ENCODE data around the gene SLC15A5. TPM values are rescaled to one million over a fixed set of nuclear protein-coding genes. Genes with fewer than 3 reads are reported as not detected.

The SLC15A5 gene, protein sequence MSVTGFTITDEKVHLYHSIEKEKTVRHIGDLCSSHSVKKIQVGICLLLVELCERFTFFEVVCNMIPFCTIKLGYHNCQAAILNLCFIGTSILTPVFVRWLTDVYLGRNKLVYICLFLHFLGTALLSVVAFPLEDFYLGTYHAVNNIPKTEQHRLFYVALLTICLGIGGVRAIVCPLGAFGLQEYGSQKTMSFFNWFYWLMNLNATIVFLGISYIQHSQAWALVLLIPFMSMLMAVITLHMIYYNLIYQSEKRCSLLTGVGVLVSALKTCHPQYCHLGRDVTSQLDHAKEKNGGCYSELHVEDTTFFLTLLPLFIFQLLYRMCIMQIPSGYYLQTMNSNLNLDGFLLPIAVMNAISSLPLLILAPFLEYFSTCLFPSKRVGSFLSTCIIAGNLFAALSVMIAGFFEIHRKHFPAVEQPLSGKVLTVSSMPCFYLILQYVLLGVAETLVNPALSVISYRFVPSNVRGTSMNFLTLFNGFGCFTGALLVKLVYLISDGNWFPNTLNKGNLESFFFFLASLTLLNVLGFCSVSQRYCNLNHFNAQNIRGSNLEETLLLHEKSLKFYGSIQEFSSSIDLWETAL
- not detected for polyA plus RNA-seq

GRCh38 chr12:16277585-16277984, at the start of gene SLC15A5:
SLC15A5 (minus strand) TSS chr12:16277685; CDS start chr12:16277685, 0 bp downstream.
- H3K36me3 Mint-ChIP-seq = no peaks in the 10 kb centered on the region
- H3K9me3 Mint-ChIP-seq = peaks cover 4 to 19% (median 10%) of the 10 kb centered on the region in 6 donors
- no peak for DNase-seq
- H3K27me3 Mint-ChIP-seq (ENCODE audit: low read depth in 3 of 3) = no peaks in the 10 kb centered on the region
- H3K4me3 Mint-ChIP-seq = no peak within 1 kb of the TSS
- H3K4me1 Mint-ChIP-seq = no peaks in the 10 kb centered on the region
- no peak within 1 kb of the TSS for H3K27ac Mint-ChIP-seq

DNA sequence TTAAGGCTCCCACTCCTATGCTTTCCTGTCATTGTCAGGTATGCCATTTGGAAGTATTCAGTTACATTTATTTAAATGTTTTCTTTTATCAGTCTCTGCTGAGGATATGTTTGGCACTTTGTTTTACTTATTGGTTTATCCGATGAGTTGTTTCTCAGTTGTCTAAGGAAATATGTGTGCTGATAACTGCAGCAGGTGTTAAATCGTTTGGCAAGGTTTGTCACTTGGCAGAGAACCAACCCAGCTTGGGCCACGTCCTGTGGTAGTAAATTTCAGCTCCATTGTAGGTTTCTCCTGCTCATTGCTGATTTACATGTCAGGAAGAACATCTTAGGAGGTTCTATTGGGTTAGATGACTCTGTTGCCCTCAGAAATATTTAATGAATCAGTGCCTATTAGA, 47.9 kb upstream of the SLC15A5 start:
- H3K27me3 Mint-ChIP-seq (ENCODE audit: low read depth in 3 of 3) = peaks cover 0 to 4% (median 0%) of the 10 kb centered on the region in 3 donors
- H3K36me3 Mint-ChIP-seq = no peaks in the 10 kb centered on the region
- no peak overlapping the region for H3K27ac Mint-ChIP-seq
- H3K4me1 Mint-ChIP-seq = no peaks in the 10 kb centered on the region
- H3K4me3 Mint-ChIP-seq = no peak overlapping the region
- H3K9me3 Mint-ChIP-seq = peaks cover 6 to 50% (median 14%) of the 10 kb centered on the region in 6 donors
- DNase-seq = no peak

GRCh38 chr12:16324772-16325171, 47.3 kb upstream of the SLC15A5 start:
- DNase-seq = no peak
- Mint-ChIP-seq H3K36me3 (no peaks in the 10 kb centered on the region), H3K4me1 (no peaks in the 10 kb centered on the region), H3K27me3 (ENCODE audit: low read depth in 3 of 3) (peaks cover 0 to 4% (median 0%) of the 10 kb centered on the region in 3 donors), H3K9me3 (peaks cover 6 to 53% (median 14%) of the 10 kb centered on the region in 6 donors), H3K27ac (no peak overlapping the region), H3K4me3 (no peak overlapping the region)

DNA sequence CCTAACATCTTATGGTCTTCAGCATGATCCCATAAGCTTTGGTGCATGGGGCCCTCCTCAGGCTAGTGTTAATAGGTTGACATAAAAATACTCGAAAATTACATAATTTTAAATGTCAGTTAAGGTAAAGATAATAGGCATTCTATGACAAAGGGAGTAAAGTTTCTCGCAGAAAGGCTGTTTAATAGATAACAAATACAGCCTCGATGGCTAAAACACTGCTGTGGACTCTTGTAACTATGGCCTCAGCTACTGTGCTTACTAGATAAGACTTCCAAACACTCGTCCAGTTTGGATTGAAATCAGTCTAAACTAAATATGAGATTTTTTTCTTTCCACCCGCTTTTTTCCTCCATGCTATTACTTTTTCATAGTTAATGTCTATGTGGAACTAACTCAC, 46.8 kb upstream of the SLC15A5 start:
- no peaks in the 10 kb centered on the region for H3K36me3 Mint-ChIP-seq
- peaks cover 0 to 4% (median 0%) of the 10 kb centered on the region in 3 donors for H3K27me3 Mint-ChIP-seq (ENCODE audit: low read depth in 3 of 3)
- no peak overlapping the region for H3K27ac Mint-ChIP-seq
- H3K9me3 Mint-ChIP-seq = peaks cover 6 to 54% (median 14%) of the 10 kb centered on the region in 6 donors
- H3K4me3 Mint-ChIP-seq = no peak overlapping the region
- no peaks in the 10 kb centered on the region for H3K4me1 Mint-ChIP-seq
- no peak for DNase-seq

- H3K9me3 Mint-ChIP-seq = peaks cover 6 to 52% (median 14%) of the 10 kb centered on the region in 6 donors
- H3K27me3 Mint-ChIP-seq (ENCODE audit: low read depth in 3 of 3) = peaks cover 0 to 4% (median 0%) of the 10 kb centered on the region in 3 donors
- no peaks in the 10 kb centered on the region for H3K36me3 Mint-ChIP-seq
- no peak for DNase-seq
- no peak overlapping the region for H3K27ac Mint-ChIP-seq
- no peak overlapping the region for H3K4me3 Mint-ChIP-seq
- no peaks in the 10 kb centered on the region for H3K4me1 Mint-ChIP-seq
These were observed 46.2 kb upstream of the SLC15A5 start for GRCh38 chr12:16323638-16324037.

GRCh38 chr12:16323010-16323409, 45.5 kb upstream of the SLC15A5 start:
- no peaks in the 10 kb centered on the region for H3K4me1 Mint-ChIP-seq
- H3K27ac Mint-ChIP-seq = no peak overlapping the region
- H3K27me3 Mint-ChIP-seq (ENCODE audit: low read depth in 3 of 3) = peaks cover 0 to 4% (median 0%) of the 10 kb centered on the region in 3 donors
- H3K4me3 Mint-ChIP-seq = no peak overlapping the region
- H3K36me3 Mint-ChIP-seq = no peaks in the 10 kb centered on the region
- no peak for DNase-seq
- peaks cover 4 to 46% (median 14%) of the 10 kb centered on the region in 6 donors for H3K9me3 Mint-ChIP-seq

DNA sequence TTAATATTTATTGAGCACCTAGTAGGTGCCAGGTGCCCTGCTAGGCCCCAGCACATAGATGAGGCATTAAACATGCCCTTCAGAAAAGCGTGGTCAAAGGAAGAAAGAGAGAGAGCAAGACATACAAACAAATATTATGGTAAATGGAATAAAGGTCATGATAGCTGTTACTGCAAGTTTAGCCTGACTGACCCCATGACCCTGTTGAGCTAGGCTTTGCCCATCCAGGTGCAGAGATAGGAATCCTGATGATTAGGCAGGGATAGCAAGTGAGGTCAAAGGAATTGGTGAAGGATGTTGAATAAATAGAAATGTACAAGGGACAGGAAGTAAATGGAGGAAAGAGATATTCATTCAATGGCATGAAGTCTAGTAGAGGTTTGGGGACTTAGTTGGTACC, 33.4 kb upstream of the SLC15A5 start:
- DNase-seq = no peak
- H3K27me3 Mint-ChIP-seq (ENCODE audit: low read depth in 3 of 3) = peaks cover 0 to 3% (median 0%) of the 10 kb centered on the region in 3 donors
- H3K27ac Mint-ChIP-seq = no peak overlapping the region
- no peaks in the 10 kb centered on the region for H3K36me3 Mint-ChIP-seq
- no peaks in the 10 kb centered on the region for H3K4me1 Mint-ChIP-seq
- no peak overlapping the region for H3K4me3 Mint-ChIP-seq
- H3K9me3 Mint-ChIP-seq = peaks cover 7 to 51% (median 16%) of the 10 kb centered on the region in 6 donors

DNA sequence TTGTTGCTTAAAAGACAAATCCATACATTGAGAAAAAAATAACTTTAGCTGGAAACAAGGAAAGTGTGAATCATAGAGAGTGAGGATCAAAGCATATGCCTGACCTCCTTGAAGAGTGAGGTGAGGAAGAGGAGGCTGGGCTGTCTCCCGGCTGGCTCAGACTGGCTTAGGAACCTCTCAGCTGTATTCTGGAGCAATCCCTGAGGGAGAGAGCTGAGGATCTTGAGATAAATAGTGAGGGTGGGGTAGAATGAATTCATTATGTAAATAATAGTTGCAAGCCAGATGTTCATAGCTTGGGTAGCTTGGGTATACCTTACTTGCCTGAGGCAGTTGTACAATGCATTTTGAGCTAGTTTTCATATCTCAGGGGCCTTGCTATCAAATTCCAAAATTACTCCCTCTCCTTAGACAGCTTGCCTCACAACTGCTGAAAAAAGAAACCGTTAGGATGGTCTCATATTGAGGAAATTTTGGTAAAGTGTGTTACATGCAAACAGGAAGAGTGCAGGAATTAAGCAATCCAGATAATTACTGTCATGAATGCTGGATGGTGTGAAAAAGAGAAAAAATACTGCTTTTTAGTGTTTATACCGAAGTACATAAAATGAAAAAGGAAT, 30.5 kb upstream of the SLC15A5 start:
- Mint-ChIP-seq H3K4me3 (no peak overlapping the region), H3K4me1 (no peaks in the 10 kb centered on the region), H3K36me3 (no peaks in the 10 kb centered on the region), H3K27me3 (ENCODE audit: low read depth in 3 of 3) (peaks cover 0 to 2% (median 1%) of the 10 kb centered on the region in 3 donors), H3K27ac (no peak overlapping the region), H3K9me3 (peaks cover 7 to 32% (median 20%) of the 10 kb centered on the region in 6 donors)
- DNase-seq = no peak

DNA sequence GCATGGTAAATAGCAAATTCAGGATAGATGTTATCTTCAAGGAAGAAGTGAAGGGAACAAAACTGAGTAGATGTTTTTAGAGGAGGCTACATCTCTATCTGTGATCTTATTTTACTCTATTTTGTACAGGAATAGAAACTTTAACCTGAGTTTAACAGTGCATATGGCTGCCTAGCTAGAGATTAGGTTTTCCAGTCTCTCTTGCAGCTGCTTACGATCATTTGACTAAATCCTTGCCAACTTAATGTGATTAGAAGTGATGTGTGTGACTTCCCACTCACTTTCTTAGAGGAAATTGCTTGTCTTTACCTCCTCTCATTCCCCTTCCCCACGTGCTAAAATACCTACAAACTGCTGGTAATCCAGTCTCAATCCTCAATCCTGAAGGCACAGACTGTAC, 26.5 kb upstream of the SLC15A5 start:
- no peaks in the 10 kb centered on the region for H3K36me3 Mint-ChIP-seq
- peaks cover 0 to 2% (median 1%) of the 10 kb centered on the region in 3 donors for H3K27me3 Mint-ChIP-seq (ENCODE audit: low read depth in 3 of 3)
- H3K4me1 Mint-ChIP-seq = no peaks in the 10 kb centered on the region
- peaks cover 0 to 24% (median 8%) of the 10 kb centered on the region in 6 donors for H3K9me3 Mint-ChIP-seq
- H3K4me3 Mint-ChIP-seq = no peak overlapping the region
- no peak overlapping the region for H3K27ac Mint-ChIP-seq
- no peak for DNase-seq

- DNase-seq = no peak
- Mint-ChIP-seq H3K27ac (no peak overlapping the region), H3K4me1 (no peaks in the 10 kb centered on the region), H3K4me3 (no peak overlapping the region), H3K9me3 (peaks cover 3 to 24% (median 10%) of the 10 kb centered on the region in 6 donors), H3K36me3 (no peaks in the 10 kb centered on the region), H3K27me3 (ENCODE audit: low read depth in 3 of 3) (peaks cover 0 to 2% (median 0%) of the 10 kb centered on the region in 3 donors)
These were observed 23.3 kb upstream of the SLC15A5 start for GRCh38 chr12:16300736-16301135.

GRCh38 chr12:16300122-16300521, 22.6 kb upstream of the SLC15A5 start:
- no peaks in the 10 kb centered on the region for H3K36me3 Mint-ChIP-seq

GRCh38 chr12:16299403-16299802, 21.9 kb upstream of the SLC15A5 start:
- no peak overlapping the region for H3K27ac Mint-ChIP-seq
- no peak overlapping the region for H3K4me3 Mint-ChIP-seq
- H3K4me1 Mint-ChIP-seq = no peaks in the 10 kb centered on the region
- DNase-seq = no peak
- peaks cover 3 to 29% (median 14%) of the 10 kb centered on the region in 6 donors for H3K9me3 Mint-ChIP-seq
- H3K27me3 Mint-ChIP-seq (ENCODE audit: low read depth in 3 of 3) = peaks cover 0 to 2% (median 0%) of the 10 kb centered on the region in 3 donors
- no peaks in the 10 kb centered on the region for H3K36me3 Mint-ChIP-seq

More at GRCh38 chr12:16300122-16300521, 22.6 kb upstream of the SLC15A5 start:
- Mint-ChIP-seq H3K4me3 (no peak overlapping the region), H3K27me3 (ENCODE audit: low read depth in 3 of 3) (peaks cover 0 to 2% (median 0%) of the 10 kb centered on the region in 3 donors), H3K9me3 (peaks cover 3 to 29% (median 12%) of the 10 kb centered on the region in 6 donors), H3K27ac (no peak overlapping the region), H3K4me1 (no peaks in the 10 kb centered on the region)
- DNase-seq = no peak

GRCh38 chr12:16297521-16297920, 20.0 kb upstream of the SLC15A5 start:
- no peaks in the 10 kb centered on the region for H3K27me3 Mint-ChIP-seq (ENCODE audit: low read depth in 3 of 3)
- H3K9me3 Mint-ChIP-seq = peaks cover 3 to 30% (median 11%) of the 10 kb centered on the region in 6 donors
- H3K4me3 Mint-ChIP-seq = no peak overlapping the region
- no peak overlapping the region for H3K27ac Mint-ChIP-seq
- no peaks in the 10 kb centered on the region for H3K36me3 Mint-ChIP-seq
- DNase-seq = no peak
- no peaks in the 10 kb centered on the region for H3K4me1 Mint-ChIP-seq

Measured in immature natural killer cell (primary cell).